GM18858 (cell line): Measurements from ENCODE around the gene COL27A1.

ENCODE experiments used
- ATAC-seq: cut with Tn5 transposase; IDR thresholded peaks from one replicate; pipeline ENCODE4 v1.9.1; 2021; ENCODE audit not compliant: unreplicated experiment

Gene COL27A1

DNA sequence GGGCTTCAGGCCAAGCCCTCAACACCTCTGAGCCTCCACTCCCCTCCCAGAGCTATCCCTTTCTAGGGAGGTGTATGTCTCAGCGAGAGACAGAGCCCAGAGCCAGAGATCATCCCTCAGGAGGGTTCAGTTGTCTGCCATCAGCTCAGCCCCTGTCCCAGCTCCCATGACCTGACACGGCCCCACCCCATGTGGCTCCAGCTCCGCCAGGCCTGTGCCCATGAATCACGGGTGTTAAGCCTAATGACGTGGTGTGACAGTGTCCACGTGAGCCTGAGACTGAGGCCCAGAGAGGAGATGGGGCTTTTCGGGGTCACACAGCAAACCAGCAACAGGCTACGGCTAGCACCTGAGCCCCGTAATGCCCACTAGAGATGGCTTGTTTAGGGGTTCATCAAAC is 106.7 kb downstream of the COL27A1 start:
- ATAC-seq = no peak

- ATAC-seq = no peak
Observed at GRCh38 chr9:114263853-114264510, 108.6 kb downstream of the COL27A1 start.

GRCh38 chr9:114264806-114265550 is 109.6 kb downstream of the COL27A1 start:
- no peak for ATAC-seq

DNA sequence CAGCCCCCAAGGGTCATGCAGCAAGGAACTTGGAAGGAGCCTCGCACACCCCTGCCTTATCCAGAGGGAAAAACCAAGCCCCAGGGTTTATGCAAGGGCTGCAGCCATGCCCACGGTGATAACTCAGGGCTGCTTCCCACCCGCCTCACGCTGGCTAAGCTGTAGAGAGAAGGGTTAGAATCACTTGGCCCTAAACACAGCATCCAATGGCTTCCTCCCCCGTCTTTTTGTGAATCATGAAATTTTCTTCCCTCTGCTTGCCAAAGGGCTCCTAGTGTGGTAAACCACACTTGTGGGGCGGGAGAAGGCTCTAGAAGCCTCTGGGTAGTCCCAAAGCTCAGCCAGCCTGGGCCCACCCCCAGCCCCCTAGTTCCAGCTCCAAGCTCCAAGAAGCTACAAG is 111.6 kb downstream of the COL27A1 start:
- ATAC-seq = no peak

DNA sequence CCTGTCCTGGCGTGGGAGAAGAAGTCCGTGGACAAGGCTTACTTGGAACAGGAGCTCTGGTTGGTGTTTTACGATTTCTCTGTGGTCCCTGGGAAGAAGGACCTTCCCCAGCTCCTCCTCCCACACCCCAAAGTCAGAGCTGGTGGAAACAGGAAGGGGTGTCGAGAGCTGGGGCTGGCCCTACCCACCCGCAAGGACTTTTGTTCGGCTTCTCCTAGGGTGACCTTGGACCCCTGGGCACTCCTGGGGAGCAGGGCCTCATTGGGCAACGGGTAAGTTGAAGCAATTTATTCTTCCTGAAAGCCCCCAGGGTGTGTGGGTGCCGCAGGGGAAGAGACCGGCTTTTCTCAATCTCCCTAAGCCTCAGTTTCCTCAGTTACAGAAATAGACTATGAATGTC is 113.7 kb downstream of the COL27A1 start:
- no peak for ATAC-seq

DNA sequence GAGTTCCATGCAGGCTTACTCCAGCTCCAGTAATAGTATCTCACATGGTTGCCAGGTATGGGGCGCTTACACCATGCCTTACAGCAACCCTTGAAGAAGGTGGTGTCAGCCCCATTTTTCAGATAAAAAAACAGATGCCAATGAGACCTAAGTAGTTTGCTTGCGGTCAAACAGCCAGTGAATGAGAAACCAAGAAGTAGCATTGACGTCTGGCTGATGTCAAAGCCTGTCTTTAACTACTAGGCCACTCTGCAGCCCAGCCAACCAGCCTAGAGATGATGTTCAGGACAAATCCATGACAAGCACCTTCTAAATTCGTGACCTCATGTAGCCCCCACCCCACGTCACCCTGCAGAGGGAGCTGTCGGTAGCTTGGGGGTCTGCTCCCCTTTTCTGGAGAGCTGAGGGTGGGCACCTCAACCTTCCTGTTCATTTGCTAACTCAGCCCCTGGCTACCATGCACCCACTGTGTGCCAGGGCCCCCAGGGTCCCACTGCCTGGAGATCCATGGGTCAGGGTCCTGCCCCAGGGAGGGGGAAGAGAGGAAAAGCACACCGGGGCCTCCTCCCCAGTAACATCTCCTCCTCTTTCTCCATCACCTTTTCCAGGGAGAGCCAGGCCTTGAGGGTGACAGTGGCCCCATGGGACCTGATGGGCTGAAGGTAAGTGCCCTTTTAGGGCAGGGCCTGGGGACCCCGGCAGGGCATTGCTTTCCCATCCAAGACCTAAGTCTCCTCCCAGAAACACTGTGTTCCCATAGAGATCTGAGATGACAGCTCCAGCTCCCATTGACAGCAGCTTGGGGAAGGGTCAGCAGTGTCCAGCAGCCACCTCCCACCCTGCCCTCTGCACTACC is 115.0 kb downstream of the COL27A1 start:
- no peak for ATAC-seq

- no peak for ATAC-seq
Observed at GRCh38 chr9:114271556-114272510, 116.5 kb downstream of the COL27A1 start.

- no peak for ATAC-seq
Observed at GRCh38 chr9:114272739-114273431, 117.5 kb downstream of the COL27A1 start.

GRCh38 chr9:114273461-114273881 is 118.1 kb downstream of the COL27A1 start:
- no peak for ATAC-seq

DNA sequence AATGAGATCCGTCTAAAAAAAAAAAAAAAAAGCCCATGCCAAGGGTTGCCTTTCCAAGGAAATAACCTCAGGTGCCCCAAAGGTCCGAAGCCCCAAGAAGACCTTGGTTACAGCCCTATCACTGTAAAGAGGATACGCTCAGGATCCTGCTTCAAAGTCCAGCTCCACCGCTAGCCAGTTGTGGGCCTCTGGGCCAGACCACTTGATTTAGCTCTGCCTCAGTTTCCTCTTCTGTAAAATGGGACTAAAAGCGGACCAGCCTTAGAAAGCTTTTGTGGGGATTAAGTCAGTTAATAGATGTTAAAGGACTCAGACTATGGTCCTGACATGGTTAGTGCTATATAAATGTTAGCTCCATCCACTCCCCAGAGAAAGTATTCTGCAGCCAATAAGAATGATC is 118.9 kb downstream of the COL27A1 start:
- ATAC-seq = no peak

DNA sequence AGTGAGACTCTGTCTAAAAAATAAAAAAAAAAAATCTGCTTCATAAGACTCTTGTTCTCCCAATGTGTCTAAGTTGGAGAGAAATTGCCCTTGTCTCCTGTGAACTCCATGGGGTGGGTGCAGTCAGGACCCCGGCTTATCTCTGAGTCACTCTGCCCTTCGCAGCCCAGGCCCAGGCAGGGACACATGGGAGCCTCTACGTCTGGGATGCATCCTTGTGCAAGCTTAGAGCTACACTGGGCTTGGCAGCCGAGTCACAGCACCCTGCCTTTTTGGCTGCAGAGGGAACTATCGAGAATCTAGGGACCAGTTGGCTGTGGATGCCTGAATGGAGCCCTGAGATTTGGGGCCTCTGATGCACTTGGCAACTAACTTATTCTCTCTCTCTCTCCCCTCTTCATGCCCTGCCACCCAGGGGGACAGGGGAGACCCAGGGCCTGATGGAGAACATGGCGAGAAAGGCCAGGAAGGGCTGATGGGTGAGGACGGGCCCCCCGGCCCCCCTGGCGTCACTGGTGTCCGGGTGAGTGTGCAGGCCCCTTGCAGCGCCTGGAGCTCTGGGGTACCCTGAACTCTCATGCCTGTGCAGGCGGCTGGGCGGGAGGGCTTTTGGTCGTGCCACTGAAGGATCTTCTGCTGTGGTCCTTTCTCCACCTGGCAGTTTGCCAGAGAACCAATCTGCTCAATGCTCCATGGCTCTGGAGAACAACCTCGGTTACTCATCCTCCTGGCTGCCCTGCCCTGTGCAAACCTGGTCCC is 120.1 kb downstream of the COL27A1 start:
- no peak for ATAC-seq

GRCh38 chr9:114276908-114277821 is 121.8 kb downstream of the COL27A1 start:
- no peak for ATAC-seq

GRCh38 chr9:114278356-114278755 is 123.0 kb downstream of the COL27A1 start:
- no peak for ATAC-seq

DNA sequence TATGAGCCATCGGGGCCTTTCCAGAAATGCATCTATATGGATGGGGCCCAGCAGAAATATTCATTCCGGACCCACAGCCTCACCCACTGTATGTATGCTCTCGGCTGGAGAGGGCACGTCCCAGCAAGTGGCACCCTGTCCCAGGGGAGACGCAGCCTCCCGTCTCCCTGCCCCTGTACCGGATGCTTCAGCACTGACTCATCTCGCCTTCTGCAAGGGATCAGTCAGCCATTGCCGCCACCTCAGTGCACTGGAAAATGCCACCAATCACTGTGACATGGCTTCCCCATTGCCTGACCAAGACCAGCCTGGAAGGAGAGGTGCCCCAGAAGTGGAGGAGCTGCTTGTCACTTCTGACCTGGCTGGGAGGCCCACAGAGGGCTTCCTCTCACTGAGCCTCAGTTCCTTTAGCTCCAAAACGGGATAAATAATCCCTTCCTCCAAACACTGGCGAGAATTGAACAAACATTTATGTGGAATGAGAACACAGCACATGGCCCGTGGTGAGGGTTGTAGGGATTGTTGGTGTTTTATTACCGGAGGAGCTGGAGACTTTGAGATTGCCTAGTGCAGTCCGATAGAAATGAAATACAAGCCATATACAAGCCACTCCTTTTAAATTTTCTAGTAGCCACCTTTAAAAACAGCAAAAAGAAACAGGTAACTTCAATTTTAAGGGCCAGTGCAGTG is 123.7 kb downstream of the COL27A1 start:
- no peak for ATAC-seq

GRCh38 chr9:114279693-114280092 is 124.4 kb downstream of the COL27A1 start:
- ATAC-seq = no peak

GRCh38 chr9:114280636-114281472 is 125.5 kb downstream of the COL27A1 start:
- ATAC-seq = no peak
